Measurements from ENCODE around the gene FKRP. TPM values are rescaled to one million over a fixed set of nuclear protein-coding genes. Genes with fewer than 3 reads are reported as not detected.

The FKRP gene
- total RNA-seq, 1 donor from 2014 or later, result 25.2 TPM

DNA sequence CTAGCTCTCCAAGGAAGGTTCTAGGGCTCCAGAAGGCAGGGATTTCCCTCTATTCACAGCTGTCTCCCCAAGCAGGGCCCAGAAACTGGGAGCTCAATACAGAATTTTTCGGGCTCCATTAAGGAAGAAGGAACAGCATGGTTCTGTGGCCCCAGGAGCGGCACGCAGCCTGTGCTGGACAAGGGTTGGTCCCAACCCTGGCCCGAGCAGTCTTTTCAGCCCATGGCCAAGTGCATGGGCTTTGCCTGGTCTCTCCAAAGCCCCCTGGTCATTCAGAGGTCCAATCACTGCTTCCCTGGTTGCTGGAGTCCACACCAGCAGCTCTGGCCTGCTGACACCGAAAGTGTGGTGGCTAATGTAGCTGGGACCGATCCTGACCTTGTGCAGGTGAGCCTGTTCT, 22.4 kb upstream of the FKRP start:
- Mint-ChIP-seq H3K27ac (ENCODE audit: unreplicated experiment) (no peak overlapping the region), H3K4me1 (ENCODE audit: low read depth) (no peaks in the 10 kb centered on the region), H3K9me3 (ENCODE audit: low read depth) (no peaks in the 10 kb centered on the region), H3K4me3 (ENCODE audit: unreplicated experiment) (no peak overlapping the region), H3K36me3 (ENCODE audit: low read depth) (peaks cover 25% of the 10 kb centered on the region), H3K27me3 (ENCODE audit: low read depth) (no peaks in the 10 kb centered on the region)
- TF ChIP-seq, protein P1, sequence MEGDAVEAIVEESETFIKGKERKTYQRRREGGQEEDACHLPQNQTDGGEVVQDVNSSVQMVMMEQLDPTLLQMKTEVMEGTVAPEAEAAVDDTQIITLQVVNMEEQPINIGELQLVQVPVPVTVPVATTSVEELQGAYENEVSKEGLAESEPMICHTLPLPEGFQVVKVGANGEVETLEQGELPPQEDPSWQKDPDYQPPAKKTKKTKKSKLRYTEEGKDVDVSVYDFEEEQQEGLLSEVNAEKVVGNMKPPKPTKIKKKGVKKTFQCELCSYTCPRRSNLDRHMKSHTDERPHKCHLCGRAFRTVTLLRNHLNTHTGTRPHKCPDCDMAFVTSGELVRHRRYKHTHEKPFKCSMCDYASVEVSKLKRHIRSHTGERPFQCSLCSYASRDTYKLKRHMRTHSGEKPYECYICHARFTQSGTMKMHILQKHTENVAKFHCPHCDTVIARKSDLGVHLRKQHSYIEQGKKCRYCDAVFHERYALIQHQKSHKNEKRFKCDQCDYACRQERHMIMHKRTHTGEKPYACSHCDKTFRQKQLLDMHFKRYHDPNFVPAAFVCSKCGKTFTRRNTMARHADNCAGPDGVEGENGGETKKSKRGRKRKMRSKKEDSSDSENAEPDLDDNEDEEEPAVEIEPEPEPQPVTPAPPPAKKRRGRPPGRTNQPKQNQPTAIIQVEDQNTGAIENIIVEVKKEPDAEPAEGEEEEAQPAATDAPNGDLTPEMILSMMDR (IDR thresholded peaks at IDR 0.05), result no peak
- no peak for DNase-seq (ENCODE audit: low spot score)

DNA sequence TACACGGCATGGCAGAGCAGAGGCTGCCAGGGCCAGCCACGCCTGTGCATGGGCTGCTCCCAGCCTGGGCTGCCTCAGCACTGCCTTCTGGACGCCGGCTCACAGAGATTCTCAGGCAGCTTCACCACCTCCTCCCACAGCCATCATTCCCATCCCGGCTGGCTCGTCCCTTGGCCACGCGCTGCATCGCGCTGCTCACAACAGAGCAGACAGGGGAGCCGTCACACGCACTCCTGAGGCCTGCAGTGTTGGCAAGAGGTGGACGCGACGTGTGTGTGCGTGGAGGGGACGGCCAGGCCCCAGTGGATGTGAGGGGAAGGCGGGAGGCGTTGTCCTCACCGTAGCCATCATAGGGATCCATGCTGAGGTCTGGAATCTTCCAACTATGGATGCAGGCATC, 21.4 kb upstream of the FKRP start:
- H3K27ac Mint-ChIP-seq (ENCODE audit: unreplicated experiment), result no peak overlapping the region
- DNase-seq (ENCODE audit: low spot score), result no peak
- H3K27me3 Mint-ChIP-seq (ENCODE audit: low read depth), result no peaks in the 10 kb centered on the region

DNA sequence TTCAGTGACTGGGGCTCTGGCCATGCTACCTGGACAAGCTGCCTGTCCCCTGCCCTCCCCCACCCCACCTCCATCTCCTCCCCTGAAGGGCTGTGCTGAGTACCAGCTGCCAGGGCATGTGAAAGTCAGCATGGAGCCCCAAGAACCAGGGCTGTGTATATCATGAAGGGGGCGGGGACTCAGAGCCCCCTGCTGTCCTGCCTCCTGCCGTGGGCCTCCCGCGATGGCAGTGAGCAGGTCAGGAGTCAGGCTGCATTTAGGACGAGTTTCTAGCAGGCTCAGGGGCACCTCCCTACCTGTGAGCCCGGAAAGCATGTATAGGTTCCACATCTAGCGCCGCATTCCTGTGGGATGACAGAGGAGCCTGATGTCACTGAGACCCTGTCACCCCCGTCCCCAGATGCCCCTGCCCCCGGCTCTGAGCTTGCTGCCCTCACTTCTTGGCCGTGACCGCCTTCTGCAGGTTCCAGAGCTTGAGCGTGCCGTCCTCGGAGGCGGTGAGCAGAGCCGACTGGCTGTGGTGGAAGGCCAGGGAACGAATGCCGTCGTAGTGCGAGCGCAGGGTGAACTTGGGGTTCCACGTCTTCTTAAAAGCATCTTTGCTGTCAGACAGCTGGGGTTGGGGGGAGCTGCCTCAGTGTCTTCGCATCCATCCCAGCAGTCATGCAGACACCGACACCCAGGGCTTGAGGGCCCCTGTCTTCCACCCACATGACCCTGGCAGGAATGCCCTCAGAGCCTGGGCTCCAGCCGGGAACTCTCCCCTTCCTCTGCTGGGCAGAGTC, 20.6 kb upstream of the FKRP start:
- DNase-seq (ENCODE audit: low spot score), result no peak
- no peaks in the 10 kb centered on the region for H3K27me3 Mint-ChIP-seq (ENCODE audit: low read depth)
- TF ChIP-seq, protein P1 (IDR thresholded peaks at IDR 0.05), result no peak
- H3K36me3 Mint-ChIP-seq (ENCODE audit: low read depth), result peaks cover 32% of the 10 kb centered on the region
- no peak overlapping the region for H3K27ac Mint-ChIP-seq (ENCODE audit: unreplicated experiment)
- H3K4me3 Mint-ChIP-seq (ENCODE audit: unreplicated experiment), result no peak overlapping the region
- no peaks in the 10 kb centered on the region for H3K9me3 Mint-ChIP-seq (ENCODE audit: low read depth)
- peaks cover 3% of the 10 kb centered on the region for H3K4me1 Mint-ChIP-seq (ENCODE audit: low read depth)

More for the DNA sequence above, 21.4 kb upstream of the FKRP start:
- TF ChIP-seq, protein P1 (IDR thresholded peaks at IDR 0.05), result no peak
- H3K36me3 Mint-ChIP-seq (ENCODE audit: low read depth), result peaks cover 31% of the 10 kb centered on the region
- peaks cover 3% of the 10 kb centered on the region for H3K4me1 Mint-ChIP-seq (ENCODE audit: low read depth)
- no peaks in the 10 kb centered on the region for H3K9me3 Mint-ChIP-seq (ENCODE audit: low read depth)
- H3K4me3 Mint-ChIP-seq (ENCODE audit: unreplicated experiment), result no peak overlapping the region

DNA sequence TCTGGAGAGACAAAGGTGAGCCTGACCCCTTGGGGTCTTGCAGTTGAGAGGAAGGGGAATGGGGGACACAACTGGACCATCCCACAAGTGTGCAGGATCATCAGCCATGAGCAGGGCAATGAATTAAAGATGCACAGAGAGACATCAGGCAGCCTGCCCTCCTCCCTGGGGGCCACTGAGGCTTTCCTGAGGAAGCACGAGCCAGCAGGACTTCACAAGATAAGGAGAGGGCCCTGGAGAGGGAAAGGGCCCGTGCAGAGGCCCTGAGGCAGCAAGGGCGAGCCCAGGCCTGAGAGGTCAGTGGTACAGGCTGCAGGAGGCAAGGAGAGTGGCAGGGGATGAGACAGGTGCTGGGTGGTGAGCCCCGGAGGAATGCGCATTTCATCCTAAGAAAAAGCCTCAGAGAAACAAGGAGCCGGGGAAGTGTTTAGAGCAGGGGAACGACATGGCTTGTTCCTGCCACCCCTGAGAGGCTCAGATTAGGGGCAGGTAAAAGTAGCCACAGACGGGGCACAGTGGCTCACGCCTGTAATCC, 19.9 kb upstream of the FKRP start:
- Mint-ChIP-seq H3K36me3 (ENCODE audit: low read depth) (peaks cover 32% of the 10 kb centered on the region), H3K4me1 (ENCODE audit: low read depth) (peaks cover 9% of the 10 kb centered on the region), H3K27me3 (ENCODE audit: low read depth) (no peaks in the 10 kb centered on the region), H3K9me3 (ENCODE audit: low read depth) (no peaks in the 10 kb centered on the region), H3K27ac (ENCODE audit: unreplicated experiment) (no peak overlapping the region), H3K4me3 (ENCODE audit: unreplicated experiment) (no peak overlapping the region)
- no peak for DNase-seq (ENCODE audit: low spot score)
- TF ChIP-seq, protein P1 (IDR thresholded peaks at IDR 0.05), result no peak

DNA sequence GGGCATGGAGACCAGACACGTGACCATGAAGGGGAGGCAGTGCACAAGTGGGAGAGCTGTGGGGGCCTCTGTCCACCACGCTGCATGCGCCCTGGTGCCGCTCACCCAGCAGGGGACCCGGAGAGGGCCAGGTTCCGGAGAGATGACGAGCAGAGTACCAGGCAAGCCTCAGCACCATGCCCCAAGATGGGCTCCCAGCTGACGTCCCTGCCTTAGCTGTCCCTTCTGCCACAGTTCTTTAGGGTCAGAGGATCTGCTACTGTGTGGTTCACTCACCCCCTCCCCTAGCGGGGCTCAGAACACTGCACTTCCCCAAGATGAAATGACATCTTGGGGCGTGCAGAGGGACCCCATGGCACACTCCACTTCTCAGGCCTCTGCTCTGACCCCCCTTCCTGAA, 19.3 kb upstream of the FKRP start:
- peaks cover 29% of the 10 kb centered on the region for H3K36me3 Mint-ChIP-seq (ENCODE audit: low read depth)
- no peaks in the 10 kb centered on the region for H3K9me3 Mint-ChIP-seq (ENCODE audit: low read depth)
- peaks cover 15% of the 10 kb centered on the region for H3K4me1 Mint-ChIP-seq (ENCODE audit: low read depth)
- TF ChIP-seq, protein P1 (IDR thresholded peaks at IDR 0.05), result no peak
- no peaks in the 10 kb centered on the region for H3K27me3 Mint-ChIP-seq (ENCODE audit: low read depth)
- H3K4me3 Mint-ChIP-seq (ENCODE audit: unreplicated experiment), result no peak overlapping the region
- DNase-seq (ENCODE audit: low spot score), result peak; percentile 55
- no peak overlapping the region for H3K27ac Mint-ChIP-seq (ENCODE audit: unreplicated experiment)

All from chondrocyte (in vitro differentiated cells).